Liver (tissue), 9 donors: ENCODE measurements around the gene ZNF654. TPM values are rescaled to one million over a fixed set of nuclear protein-coding genes. Genes with fewer than 3 reads are reported as not detected.

Source experiments
- DNase-seq: peaks from one replicate; pipeline ENCODE4 v3.0.0-alpha.2; 2017; ENCODE audit warnings: low spot score
- H3K27ac ChIP-seq, 2 donors: one replicate each; pipeline ENCODE4 v1.7.0; 2013; ENCODE audit warnings: inconsistent platforms in 2 of 2, low read length in 2 of 2, control low read depth in 1 of 2, low read depth in 1 of 2, mild to moderate bottlenecking in 1 of 2
- H3K27me3 ChIP-seq, 4 donors: one replicate each; pipeline versions ENCODE4 v1.6.1 to v1.7.0; 2013; ENCODE audit warnings: low read length in 3 of 4, inconsistent platforms in 1 of 4, mild to moderate bottlenecking in 1 of 4, moderate library complexity in 1 of 4; ENCODE audit not compliant: control insufficient read depth in 4 of 4, insufficient read depth in 4 of 4
- H3K36me3 ChIP-seq, 4 donors: one replicate each; pipeline versions ENCODE4 v1.6.1 to v1.7.0; 2013; ENCODE audit warnings: low read length in 3 of 4, mild to moderate bottlenecking in 3 of 4, low read depth in 1 of 4, moderate library complexity in 1 of 4; ENCODE audit not compliant: control insufficient read depth in 4 of 4, insufficient read depth in 3 of 4
- H3K4me1 ChIP-seq, 4 donors: one replicate each; pipeline versions ENCODE4 v1.6.1 to v1.7.0; 2013; ENCODE audit warnings: low read length in 3 of 4, mild to moderate bottlenecking in 3 of 4, moderate library complexity in 1 of 4; ENCODE audit not compliant: control insufficient read depth in 4 of 4, insufficient read depth in 4 of 4
- H3K4me3 ChIP-seq, 3 donors: one replicate each; pipeline versions ENCODE4 v1.6.1 to v1.7.0; 2013; ENCODE audit warnings: low read length in 3 of 3, control low read depth in 1 of 3, low read depth in 1 of 3, mild to moderate bottlenecking in 1 of 3
- H3K9ac ChIP-seq, 2 donors: one replicate each; pipeline ENCODE4 v1.7.0; 2013; ENCODE audit warnings: low read length in 2 of 2, mild to moderate bottlenecking in 2 of 2, moderate library complexity in 2 of 2, control low read depth in 1 of 2, low read depth in 1 of 2
- H3K9me3 ChIP-seq, 4 donors: one replicate each; pipeline versions ENCODE4 v1.6.1 to v1.7.0; 2013; ENCODE audit warnings: low read length in 3 of 4; ENCODE audit not compliant: control insufficient read depth in 4 of 4
- ATF3 ChIP-seq: IDR thresholded peaks from 2 replicates; pipeline ENCODE4 v1.6.1; 2016; ENCODE audit warnings: antibody characterized with exemption
- CTCF ChIP-seq: fragments of 150-350 bp; IDR thresholded peaks from 2 replicates; pipeline ENCODE4 v1.5.1; 2017; ENCODE audit warnings: improper control_type of control experiment, low read depth, low read length; ENCODE audit not compliant: missing input control
- EGR1 ChIP-seq, 2 donors: IDR thresholded peaks; 2 replicates each; pipeline ENCODE4 v1.6.1; 2016 to 2018; ENCODE audit warnings: antibody characterized with exemption in 2 of 2, low read depth in 2 of 2
- FOXA1 ChIP-seq: IDR thresholded peaks from 2 replicates; pipeline ENCODE4 v1.6.1; 2016; ENCODE audit warnings: antibody characterized with exemption
- FOXA2 ChIP-seq: IDR thresholded peaks from 2 replicates; pipeline ENCODE4 v1.6.1; 2016; ENCODE audit warnings: antibody characterized with exemption
- GABPA ChIP-seq, 2 donors: IDR thresholded peaks in 1 of 2; conservative IDR thresholded peaks in 1 of 2; 2 replicates each; pipeline ENCODE4 v1.6.1; 2016; ENCODE audit warnings: antibody characterized with exemption in 2 of 2, mild to moderate bottlenecking in 1 of 2, moderate library complexity in 1 of 2
- HNF4A ChIP-seq, 2 donors: conservative IDR thresholded peaks; 2 replicates each; pipeline ENCODE4 v1.6.1; 2016; ENCODE audit warnings: antibody characterized with exemption in 2 of 2, mild to moderate bottlenecking in 2 of 2
- HNF4G ChIP-seq: IDR thresholded peaks from 2 replicates; pipeline ENCODE4 v1.6.1; 2016; ENCODE audit warnings: antibody characterized with exemption
- JUND ChIP-seq, 2 donors: IDR thresholded peaks; 2 replicates each; pipeline ENCODE4 v1.6.1; 2016; ENCODE audit warnings: antibody characterized with exemption in 2 of 2
- MAX ChIP-seq: IDR thresholded peaks from 2 replicates; pipeline ENCODE4 v1.6.1; 2016; ENCODE audit warnings: antibody characterized with exemption
- RAD21 ChIP-seq, 2 donors: IDR thresholded peaks; 2 replicates each; pipeline ENCODE4 v1.6.1; 2016; ENCODE audit warnings: antibody characterized with exemption in 2 of 2, mild to moderate bottlenecking in 2 of 2
- REST ChIP-seq: IDR thresholded peaks from 2 replicates; pipeline ENCODE4 v1.6.1; 2016; ENCODE audit warnings: antibody characterized with exemption, mild to moderate bottlenecking
- SP1 ChIP-seq: IDR thresholded peaks from 2 replicates; pipeline ENCODE4 v1.6.1; 2018; ENCODE audit warnings: antibody characterized with exemption, mild to moderate bottlenecking
- TAF1 ChIP-seq: conservative IDR thresholded peaks from 2 replicates; pipeline ENCODE4 v1.6.1; 2016; ENCODE audit warnings: antibody characterized with exemption, mild to moderate bottlenecking
- YY1 ChIP-seq: IDR thresholded peaks from 2 replicates; pipeline ENCODE4 v1.6.1; 2016; ENCODE audit warnings: antibody characterized with exemption, mild to moderate bottlenecking
- ZBTB33 ChIP-seq: IDR thresholded peaks from 2 replicates; pipeline ENCODE4 v1.6.1; 2016; ENCODE audit warnings: antibody characterized with exemption
- WGBS: extraction: QIAGEN DNeasy Blood & Tissue Kit; methylation state at CpG from one replicate; pipeline ENCODE4 v1.1.7; 2013; 5-methylcytosine and 5-hydroxymethylcytosine counted together
- polyA plus RNA-seq, 2 donors: library from polyadenylated mRNA; stranded (reverse) in 1 of 2; unstranded in 1 of 2; fragments of 200-250 nt in 1 of 2; fragments of >200 nt in 1 of 2; fragmentation: Nextera tagmentation in 1 of 2; extraction: Ambion mirVana in 1 of 2; gene quantifications; one replicate each; pipeline versions ENCODE4 v1.2.1 to v1.2.3, GENCODE V29; 2013 to 2015
- total RNA-seq, 2 donors: library from RNA; depleted of rRNA; stranded (reverse); fragments of >200 nt; gene quantifications; one replicate each; pipeline ENCODE4 v1.2.3, GENCODE V29; 2014
- donor health status: healthy.
- donor health status: healthy.
- donor health status: healthy.
- donor health status: healthy.
- donor health status: healthy.

Gene ZNF654
- total and polyA plus RNA-seq, 4 donors = 2.2 to 10.1 (median 5.4) TPM

- no peaks in the 10 kb centered on the region for H3K27me3 ChIP-seq
- no peak for DNase-seq
- H3K36me3 ChIP-seq = no peaks in the 10 kb centered on the region
Observed at GRCh38 chr3:88031642-88032077, 27.4 kb upstream of the ZNF654 start.

GRCh38 chr3:88032245-88032644, 26.8 kb upstream of the ZNF654 start:
- peak overlapping the region; percentile 62 to 88 for H3K9ac ChIP-seq
- peak overlapping the region; percentile 63 to 78 for H3K27ac ChIP-seq

More at GRCh38 chr3:88031642-88032077, 27.4 kb upstream of the ZNF654 start:
- peak overlapping the region; percentile 63 to 78 for H3K27ac ChIP-seq
- H3K9ac ChIP-seq = peak overlapping the region; percentile 62 to 88
- TF ChIP-seq HNF4A (conservative IDR thresholded peaks at IDR 0.05) (no peak), YY1 (peak; percentile 58)
- H3K9me3 ChIP-seq = no peaks in the 10 kb centered on the region
- H3K4me1 ChIP-seq = peaks cover 0 to 10% (median 5%) of the 10 kb centered on the region in 4 donors
- WGBS = 0% methylated on average over 1 of the region's 1 CpG
- peak overlapping the region; percentile 47 to 62 (median 60) for H3K4me3 ChIP-seq

GRCh38 chr3:88033079-88033478, 26.0 kb upstream of the ZNF654 start:
- Histone ChIP-seq H3K4me1 (peaks cover 0 to 10% (median 5%) of the 10 kb centered on the region in 4 donors), H3K27me3 (no peaks in the 10 kb centered on the region), H3K4me3 (no peak overlapping the region), H3K9ac (no peak overlapping the region), H3K9me3 (no peaks in the 10 kb centered on the region), H3K36me3 (no peaks in the 10 kb centered on the region), H3K27ac (no peak overlapping the region)
- WGBS = 93% methylated on average over 2 of the region's 2 CpGs
- DNase-seq = no peak
- TF ChIP-seq TAF1 (no peak), SP1 (no peak), JUND (IDR thresholded peaks at IDR 0.05) (no peak), MAX (no peak), ZBTB33 (no peak), FOXA1 (no peak), FOXA2 (no peak), ATF3 (no peak), HNF4A (conservative IDR thresholded peaks at IDR 0.05) (no peak), GABPA (IDR thresholded peaks at IDR 0.05 in 1 of 2, conservative IDR thresholded peaks at IDR 0.05 in 1 of 2) (no peak), CTCF (no peak), RAD21 (IDR thresholded peaks at IDR 0.05) (no peak), HNF4G (no peak), REST (no peak), EGR1 (IDR thresholded peaks at IDR 0.05; ENCODE audit: low read depth in 2 of 2) (no peak), YY1 (no peak)

More at GRCh38 chr3:88032245-88032644, 26.8 kb upstream of the ZNF654 start:
- Histone ChIP-seq H3K4me3 (peak overlapping the region in 2 of 3 donors; percentile 47 to 62), H3K27me3 (no peaks in the 10 kb centered on the region), H3K4me1 (peaks cover 0 to 10% (median 5%) of the 10 kb centered on the region in 4 donors), H3K36me3 (no peaks in the 10 kb centered on the region), H3K9me3 (no peaks in the 10 kb centered on the region)
- TF ChIP-seq GABPA (IDR thresholded peaks at IDR 0.05 in 1 of 2, conservative IDR thresholded peaks at IDR 0.05 in 1 of 2) (no peak), TAF1 (no peak)
- DNase-seq = no peak
- 40% methylated on average over 2 of the region's 2 CpGs for WGBS
